Measurements from ENCODE around the gene PHLDB3.
"Not testable (repeated sequence)": the region's sequence is repeated elsewhere in the genome, so short reads cannot be mapped to it uniquely, and the experiment has no call there.

PHLDB3 gene

DNA sequence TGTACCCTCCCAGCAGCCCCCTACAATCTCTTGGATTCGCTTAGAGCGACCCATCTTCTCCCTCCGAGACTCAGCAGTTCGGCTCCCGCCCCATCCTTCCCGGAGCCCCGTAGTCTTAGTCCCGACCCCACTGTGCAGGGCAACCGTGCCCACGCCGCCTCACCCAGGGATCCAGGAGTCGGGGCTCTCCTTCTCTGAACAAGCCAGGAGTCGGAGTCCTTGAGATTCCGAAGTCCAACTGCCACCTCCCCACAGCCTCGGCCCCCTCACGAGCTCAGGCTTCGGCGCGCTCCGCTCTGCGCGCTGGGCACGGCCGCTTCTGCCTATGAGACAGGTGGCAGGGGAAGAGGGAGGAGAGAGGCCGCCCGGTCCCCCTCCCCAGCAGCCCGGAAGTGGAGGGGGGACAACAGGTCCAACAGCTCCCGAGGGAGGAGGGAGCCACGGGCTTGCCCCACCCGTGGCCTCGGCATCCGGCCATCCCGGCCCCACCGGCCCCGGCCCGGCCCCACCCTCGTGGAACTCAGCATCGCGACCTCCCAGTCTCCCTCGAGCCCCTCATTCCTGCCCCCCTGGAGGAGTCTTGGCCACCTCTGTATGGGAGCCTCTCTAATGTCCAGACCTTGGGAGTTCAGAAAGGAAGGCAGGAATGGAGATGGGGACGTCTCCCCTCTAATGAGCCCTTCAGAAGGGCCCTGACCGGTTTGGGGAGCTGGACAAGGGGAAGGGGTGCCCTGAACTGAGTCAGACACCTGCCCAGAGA is at the start of gene PHLDB3:
PHLDB3 (minus strand) TSS at position 321 of the 760 bp plus-strand sequence. CDS start 628 bp downstream, outside the sequence.
- DNase-seq, result peak; percentile 64

DNA sequence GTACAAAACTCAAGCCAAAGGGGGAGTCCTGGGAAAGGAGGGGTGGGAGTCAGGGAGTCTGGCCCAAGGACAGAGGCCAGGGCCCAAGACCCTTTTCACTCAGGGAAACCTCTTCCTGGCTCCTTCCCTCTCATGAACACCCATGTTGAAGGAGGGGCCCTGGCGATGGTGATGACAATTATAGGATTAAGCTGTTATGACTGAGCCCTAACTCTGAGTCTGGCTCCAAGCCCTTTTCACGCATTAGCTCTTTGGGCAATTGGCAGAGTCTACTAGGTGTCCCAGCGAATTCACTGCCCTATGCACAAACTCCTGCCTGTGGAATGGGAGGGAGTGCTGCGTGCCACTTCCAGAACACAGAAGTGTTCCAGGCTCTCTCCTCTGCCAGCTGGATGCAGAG is 49.1 kb upstream of the PHLDB3 start:
- no peak for DNase-seq

DNA sequence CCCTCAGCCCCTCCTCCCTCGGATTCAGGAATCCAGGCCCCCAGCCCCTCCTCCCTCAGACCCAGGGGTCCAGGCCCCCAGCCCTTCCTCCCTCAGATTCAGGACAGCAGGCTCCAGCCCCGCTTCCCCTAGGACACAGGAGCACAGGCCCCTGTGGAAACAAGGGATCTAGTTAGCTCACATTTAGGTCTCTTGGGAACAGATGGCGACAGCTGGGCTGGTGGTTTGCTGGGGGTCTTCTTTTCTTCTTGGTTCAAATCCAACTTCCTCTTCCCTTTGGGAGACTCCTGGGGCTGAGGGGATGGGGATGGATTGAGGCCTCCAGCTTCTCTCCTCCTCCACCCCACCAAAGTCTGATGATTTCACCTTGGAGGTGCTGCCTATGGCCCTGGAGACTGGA is 48.1 kb upstream of the PHLDB3 start:
- DNase-seq, result no peak

DNA sequence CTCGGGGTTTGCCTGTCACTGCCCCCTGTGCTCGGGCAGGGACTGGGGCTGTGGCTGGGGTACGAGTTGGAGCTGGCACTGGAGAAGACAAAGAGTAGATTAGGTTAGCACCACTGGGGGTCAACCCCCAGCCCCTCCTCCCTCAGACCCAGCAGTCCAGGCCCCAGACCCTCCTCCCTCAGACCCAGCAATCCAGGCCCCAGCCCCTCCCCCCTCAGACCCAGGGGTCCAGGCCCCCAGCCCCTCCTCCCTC is 47.6 kb upstream of the PHLDB3 start:
- no peak for DNase-seq

DNA sequence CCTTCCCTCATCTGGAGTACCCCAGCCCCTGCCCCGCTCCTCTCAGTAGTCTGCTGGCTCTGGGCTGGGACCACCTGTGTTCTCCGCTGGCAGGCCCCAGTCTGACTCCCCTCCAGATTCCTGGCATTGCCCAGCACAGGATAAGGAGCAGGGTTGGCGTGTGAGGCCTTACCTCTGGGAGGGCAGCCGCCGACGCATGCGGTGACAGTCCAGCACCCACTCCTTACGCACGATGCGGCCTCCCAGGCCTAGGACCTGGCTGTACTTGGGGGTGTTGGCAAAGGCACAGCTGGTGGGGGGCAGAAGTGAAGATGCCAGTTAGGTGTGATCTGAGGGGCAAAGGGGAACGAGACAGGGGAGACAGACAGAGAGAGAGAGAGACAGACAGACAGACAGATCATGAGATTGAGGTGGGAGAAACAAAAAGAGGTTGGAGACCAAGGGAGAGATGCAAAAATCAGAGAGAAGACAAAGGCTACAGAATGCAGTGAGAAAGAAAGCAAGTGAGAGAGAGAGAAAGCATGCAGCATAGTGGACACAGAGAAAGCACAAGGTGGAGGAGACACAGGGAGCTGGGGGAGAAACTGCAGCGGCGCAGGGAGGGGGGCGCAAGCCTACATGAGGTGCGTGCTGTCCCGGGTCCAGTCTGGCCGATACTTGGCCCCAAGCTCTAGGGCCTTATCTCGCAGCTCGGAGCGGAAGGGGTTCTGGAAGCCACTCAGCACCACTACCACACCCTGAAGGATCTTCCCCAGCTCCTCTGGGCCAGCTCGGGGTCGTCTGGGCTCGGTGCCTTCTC is 47.1 kb upstream of the PHLDB3 start:
- DNase-seq, result no peak

DNA sequence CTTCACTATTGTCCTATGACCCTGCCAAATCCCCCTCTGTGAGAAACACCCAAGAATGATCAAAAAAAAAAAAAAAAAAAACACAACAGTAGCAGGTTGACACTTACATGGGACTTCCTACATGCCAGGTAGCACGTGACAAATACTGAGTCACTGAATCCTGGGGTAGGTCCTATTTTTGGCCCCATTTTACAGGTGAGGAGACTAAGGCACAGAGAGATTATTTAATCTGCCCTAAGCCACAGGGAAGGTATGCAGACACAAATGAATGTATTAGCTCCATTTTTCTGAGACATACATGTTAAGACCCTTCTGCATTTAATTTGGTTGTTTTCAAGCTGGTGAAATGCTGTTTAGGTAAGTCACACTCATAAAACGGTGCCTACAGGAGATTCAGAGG is 44.2 kb upstream of the PHLDB3 start:
- DNase-seq, result no peak

DNA sequence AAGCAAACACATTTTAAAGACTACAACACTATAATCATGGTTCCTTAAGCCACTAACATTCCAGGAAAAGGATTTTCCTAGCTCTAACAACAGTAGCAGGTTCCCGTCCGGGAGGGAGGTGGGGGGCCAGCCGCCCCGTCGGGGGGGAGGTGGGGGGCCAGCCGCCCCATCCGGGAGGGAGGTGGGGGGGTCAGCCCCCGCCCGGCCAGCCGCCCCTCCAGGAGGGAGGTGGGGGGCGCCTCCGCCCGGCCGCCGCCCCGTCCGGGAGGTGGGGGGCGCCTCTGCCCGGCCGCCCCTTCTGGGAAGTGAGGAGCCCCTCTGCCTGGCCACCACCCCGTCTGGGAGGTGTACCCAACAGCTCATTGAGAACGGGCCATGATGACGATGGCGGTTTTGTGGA is 43.4 kb upstream of the PHLDB3 start:
- not testable (repeated sequence) for DNase-seq

DNA sequence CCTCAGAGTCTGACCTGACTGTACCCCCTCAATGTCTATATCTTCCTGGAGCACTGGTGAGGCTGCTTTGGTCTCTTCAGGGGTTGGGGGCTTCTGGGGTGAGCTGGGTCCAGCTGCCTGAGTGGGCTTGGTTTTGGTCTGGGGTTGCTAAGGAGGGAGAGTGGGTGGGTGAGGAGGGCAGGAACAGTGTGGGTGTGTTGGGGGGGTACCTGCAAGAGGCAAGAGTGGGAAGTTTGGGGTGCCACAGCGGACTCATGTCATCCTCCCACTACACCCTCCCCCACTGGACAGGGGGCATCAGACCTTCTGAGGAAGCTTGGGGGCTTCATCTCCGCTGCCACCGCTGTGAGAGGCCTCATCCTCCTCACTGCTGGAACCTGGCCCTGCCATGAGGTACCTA is 42.0 kb upstream of the PHLDB3 start:
- no peak for DNase-seq

DNA sequence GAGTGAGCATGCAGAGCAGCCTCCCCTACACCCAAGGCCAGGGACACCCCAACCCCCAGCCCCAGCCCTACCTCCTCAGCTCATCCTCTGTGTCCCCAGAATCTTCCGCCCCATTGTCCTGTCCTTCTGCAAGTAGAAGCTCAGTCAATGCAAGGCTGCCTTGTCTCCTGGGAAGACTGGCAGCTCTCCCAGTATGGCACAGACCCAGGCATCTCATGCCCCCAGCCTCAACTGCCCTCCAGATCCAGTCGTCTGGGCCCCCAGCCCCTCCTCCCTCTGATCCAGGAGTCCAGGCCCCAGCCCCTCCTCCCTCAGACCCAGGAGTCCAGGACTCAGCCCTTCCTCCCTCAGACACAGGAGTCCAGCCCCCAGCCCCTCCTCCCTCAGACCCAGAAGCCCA is 41.4 kb upstream of the PHLDB3 start:
- DNase-seq, result no peak

DNA sequence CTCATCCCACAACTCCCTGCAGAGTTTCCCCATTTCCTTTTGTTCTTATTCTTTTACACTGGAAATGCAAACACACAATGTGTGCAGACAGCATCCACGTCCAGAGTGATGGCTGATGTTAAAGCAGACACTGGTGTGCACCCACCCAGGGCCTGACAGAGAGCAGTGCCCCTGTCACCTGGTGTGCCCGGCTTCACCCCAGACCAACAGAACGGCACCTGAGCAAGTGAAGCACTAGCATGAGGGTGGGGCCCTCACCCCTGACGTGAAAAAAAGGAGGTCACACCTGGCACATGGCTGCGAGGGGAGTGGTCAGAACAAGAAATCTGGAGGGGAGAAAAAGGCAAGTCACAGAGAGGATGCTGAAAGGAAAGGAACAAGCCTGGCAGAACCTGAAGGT is 40.7 kb upstream of the PHLDB3 start:
- no peak for DNase-seq

DNA sequence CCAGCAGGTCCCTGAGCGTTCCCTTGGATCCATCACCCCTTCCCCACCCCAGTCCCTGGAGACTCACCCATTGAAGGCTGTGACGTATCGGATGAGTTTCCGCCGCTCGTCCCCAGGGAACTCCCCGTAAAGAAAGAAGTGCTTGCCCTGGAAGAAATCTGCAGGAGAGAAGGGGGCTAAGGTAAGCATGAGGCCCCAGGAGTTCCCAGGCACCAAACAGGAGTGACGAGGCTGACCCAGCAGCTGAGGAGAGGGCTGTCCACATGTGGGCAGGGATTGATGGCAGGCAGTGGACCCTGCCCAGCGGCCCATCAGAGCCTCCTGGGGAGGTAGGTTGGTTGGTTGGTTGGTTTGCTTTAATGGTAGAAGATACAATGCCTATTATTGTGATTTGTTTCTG is 39.5 kb upstream of the PHLDB3 start:
- no peak for DNase-seq

DNA sequence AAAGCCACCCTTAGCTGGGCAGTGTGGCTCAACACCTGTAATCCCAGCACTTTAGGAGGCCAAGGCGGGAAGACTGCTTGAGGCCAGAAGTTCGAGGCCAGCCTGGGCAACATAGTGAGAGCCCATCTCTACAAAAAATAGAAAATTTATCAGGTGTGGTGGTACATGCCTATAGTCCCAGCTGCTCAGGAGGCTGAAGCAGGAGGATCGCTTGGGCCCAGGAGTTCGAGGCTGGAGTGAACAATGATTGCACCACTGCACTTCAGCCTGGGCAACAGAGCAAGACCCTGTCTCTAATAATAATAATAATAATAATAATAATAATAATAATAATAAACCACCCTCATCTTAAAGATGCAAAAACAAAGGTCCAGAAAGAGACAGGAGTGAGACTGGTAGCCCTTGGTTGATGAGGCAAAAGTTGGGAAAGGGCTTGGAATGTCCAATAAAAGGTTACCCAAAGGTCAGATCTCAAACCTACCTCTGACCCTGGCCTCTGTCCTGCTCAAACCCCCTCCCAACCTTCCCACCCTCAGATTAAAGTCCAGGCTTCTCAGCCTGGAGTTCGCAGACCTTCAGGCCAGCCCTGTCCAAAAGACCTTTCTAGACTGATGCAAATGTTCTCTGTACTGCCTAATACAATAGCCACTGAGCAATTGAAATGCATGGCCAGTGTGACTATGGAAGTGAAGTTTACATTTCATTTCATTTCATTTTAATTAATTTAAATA is 37.5 kb upstream of the PHLDB3 start:
- DNase-seq, result no peak

DNA sequence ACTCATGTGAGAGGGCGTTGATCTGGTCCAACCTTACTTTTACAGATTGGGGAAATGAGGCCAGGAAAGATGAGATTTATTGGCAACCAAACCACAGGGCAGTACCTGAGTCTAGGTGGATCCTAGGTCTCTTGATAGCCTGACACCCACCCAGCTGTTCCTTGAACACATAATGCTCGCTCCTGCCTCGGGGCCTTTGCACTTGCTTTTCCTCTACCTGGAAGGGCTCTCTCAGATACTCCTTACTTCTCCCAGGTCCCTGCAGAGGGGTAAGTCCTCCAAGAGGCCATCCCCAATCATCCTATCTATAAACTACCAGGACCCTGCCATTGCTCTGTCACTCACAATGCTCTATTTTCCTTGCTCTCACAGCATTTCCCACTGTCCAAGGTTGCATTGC is 35.8 kb upstream of the PHLDB3 start:
- DNase-seq, result no peak

DNA sequence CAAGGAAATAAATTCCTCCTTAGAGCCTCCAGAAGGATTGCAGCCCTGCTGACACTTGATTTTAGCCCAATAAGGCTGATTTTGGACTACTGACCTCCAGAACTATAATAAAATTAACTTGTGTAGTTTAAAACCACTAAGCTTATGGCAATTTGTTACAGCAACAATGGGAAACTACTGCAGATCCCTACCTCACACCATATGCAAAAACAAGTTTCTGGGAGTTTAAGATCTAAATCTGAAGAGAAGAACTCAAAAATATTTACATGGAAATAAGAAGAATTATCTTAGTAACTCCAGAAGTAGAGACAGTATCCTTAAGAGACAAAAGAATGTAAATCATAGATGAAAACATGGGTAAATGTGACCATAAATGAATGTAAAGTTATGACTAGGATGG is 34.4 kb upstream of the PHLDB3 start:
- DNase-seq, result no peak

DNA sequence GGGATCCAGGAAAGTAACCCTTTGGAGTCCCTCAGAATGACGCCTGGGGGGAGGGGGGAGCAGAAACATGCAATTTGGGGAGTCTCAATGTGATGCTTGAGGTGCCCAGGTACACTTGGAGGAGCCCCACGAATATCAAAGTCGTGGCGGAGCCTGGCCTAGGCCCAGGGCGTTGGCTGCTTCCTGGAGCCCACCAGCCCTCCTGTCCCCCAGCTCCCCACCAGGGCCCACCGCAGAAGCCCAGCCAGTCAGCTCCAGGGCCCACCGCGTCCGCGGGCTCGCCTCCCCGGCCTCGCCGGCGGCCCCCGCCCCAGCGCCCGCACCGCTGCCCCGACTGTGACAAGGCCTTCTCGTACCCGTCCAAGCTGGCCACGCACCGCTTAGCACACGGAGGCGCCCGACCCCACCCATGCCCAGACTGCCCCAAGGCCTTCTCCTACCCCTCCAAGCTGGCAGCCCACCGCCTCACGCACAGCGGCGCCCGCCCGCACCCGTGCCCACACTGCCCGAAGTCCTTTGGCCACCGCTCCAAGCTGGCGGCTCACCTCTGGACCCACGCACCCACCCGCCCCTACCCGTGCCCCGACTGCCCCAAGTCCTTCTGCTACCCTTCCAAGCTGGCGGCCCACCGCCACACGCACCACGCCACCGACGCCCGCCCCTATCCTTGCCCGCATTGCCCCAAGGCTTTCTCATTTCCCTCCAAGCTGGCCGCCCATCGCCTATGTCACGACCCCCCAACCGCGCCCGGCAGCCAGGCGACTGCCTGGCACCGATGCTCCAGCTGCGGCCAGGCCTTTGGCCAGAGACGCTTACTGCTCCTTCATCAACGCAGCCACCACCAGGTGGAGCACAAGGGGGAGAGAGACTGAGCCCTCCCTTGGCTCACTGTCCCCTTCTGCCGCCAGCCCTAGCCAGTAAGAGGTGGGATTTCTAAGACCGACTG is 30.5 kb upstream of the PHLDB3 start:
- DNase-seq, result peak; percentile 15

DNA sequence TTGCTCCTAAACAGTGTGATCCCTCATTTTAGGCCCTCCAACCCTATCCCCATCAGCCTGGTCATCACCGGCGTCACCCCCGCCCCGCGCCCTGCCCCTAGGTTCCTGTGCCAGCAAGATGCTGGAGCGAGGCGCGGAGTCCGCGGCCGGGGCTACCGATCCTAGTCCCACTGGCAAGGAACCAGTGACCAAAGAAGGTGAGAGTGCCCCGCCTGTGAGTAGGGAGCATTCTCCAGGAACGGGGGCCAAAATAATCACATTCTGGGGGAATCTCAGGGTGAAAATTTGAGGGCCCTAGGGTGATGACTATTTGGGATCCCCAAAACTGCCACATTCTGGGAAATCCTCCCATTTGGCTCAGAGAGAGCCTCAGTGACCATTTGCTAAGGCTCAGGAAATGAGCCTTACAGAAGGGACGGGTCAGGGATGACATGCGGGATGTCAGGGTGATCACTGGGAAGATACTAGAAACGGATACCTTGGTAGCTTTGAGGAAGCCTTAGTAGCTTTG is 29.8 kb upstream of the PHLDB3 start:
- DNase-seq, result no peak

DNA sequence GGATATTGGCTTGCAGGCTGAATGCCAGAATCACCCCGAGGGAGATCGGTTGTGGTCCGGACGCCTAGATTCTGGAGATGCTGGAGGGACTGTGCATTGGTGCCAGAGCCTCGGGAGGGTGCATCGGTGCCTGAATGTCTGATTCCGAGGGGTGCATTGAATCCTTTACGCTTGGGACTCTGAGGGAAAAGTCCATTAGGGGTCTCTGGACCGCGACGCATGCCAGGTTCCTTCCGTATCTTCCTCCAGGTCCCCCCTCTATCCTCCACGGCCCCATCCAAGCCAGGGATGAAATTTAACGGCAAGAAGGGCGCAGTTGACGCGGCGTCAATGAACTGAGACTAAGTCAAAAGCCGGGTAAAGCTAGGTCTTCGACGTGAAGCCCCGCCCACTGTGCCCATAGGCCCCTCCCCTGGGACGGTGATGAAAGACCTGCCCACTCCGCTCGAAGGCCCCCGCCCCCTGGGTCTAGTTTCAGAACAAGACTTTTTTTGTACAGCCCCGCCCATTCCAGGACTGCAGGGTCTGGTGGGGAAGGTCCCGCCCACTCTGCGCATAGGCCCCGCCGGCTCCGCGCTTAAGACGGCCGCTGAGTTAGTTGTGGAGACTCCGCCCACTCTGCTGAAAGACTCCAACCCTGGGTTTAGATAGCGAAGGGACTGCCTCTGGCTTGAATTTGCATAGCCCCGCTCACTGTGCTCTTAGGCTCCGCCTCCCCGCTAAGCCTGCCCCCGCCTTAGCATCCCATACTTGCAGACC is 29.2 kb upstream of the PHLDB3 start:
- DNase-seq, result peak; percentile 95

DNA sequence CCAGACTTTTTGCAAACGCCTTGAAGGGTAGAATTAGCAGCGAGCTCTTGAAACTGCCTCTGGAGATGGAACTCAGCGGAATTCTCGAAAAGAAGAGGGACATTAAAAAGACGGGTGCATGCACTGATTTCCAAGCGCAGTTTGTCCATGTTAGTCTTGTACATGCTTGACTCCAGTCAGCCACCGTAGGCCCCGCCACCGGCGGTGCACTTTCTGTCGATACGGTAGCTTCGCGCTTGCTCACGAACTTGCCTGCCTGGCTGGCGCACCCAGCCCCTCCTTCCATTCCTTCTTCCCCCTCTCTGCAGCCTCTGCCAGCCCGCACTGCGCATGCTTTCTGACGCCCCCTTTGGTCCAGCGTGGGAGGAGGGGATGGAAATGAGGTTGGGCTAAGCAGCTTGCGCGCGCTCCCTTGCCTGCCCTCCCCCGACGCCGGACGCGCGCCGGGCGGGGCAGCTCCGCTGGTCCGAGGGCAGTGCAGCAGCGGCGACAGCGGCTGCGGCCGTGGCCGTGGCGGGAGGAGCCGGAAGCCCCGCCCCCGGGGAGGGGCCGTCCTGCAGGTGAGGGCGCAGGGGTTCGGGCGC is 28.5 kb upstream of the PHLDB3 start, which contains the start of gene ZNF575:
ZNF575 (plus strand) TSS at position 227 of the 584 bp plus-strand sequence. CDS start 1,235 bp downstream, outside the sequence.
- peak; percentile 98 for DNase-seq

DNA sequence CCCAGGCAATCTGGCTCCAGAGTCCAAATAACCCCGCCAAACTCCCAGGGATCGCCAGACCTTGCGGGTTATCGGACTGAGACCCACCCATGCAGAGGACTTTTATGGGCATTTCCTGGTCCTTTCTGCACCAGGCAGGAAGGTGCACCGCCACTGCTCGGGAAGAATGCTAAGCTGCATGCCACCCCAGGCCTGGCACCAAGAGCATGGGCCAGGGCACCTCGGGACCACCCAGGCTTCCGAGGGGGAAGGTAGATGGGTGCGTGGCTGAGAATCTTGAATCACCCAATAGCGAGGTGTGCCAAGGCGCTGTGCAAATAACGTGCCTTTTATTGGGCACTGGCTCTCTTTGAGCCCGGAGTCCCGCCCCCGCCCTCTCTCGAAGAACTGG is 28.0 kb upstream of the PHLDB3 start:
- no peak for DNase-seq

DNA sequence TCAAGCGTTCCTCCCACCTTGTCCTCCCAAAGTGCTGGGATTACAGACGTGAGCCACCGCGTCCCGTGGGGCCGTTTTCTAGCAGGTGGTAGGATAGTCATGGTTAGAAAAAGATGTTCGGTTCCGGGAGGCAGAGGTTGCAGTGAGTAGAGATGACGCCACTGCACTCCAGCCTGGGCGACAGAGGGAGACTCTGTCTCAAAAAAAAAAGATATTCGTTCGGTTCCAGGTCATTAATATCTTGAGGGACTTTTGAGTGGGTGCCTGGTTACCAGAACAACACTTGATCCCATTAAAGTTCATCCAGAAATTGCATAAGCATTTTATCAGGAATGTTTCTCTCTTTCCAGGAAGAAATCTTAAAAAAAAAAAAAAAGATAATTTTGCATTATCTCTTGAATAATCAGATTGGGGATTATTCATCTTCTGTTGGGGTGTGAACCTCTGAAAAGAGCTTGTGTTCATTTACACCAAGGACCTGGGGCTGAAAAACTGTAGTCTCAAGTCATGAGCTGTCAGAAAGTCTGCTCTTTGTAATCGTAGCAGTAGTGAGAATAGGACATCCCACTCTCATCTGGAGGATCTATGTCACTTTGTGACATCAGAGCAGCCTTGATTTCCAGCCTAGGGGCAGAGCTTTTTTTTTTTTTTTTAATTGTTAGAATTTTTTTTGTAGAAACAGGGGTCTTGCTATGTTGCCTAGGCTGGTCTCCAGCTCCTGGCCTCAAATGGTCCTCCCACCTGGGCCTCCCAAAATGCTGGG is 23.5 kb upstream of the PHLDB3 start:
- no peak for DNase-seq

Data from COR-L47 (cell line).